Activated T-helper 1 cell treated with anti-CD3 and anti-CD28 coated beads, Interleukin-2, amount 50 U/mL, for 16 hours (primary cell): ENCODE data around the gene VEPH1.

Experiments used
- DNase-seq, 2 donors: peaks; one replicate each; pipeline ENCODE4 v3.0.0-alpha.2; 2020; ENCODE audit warnings: low read depth in 1 of 2, low spot score in 1 of 2

The VEPH1 gene

DNA sequence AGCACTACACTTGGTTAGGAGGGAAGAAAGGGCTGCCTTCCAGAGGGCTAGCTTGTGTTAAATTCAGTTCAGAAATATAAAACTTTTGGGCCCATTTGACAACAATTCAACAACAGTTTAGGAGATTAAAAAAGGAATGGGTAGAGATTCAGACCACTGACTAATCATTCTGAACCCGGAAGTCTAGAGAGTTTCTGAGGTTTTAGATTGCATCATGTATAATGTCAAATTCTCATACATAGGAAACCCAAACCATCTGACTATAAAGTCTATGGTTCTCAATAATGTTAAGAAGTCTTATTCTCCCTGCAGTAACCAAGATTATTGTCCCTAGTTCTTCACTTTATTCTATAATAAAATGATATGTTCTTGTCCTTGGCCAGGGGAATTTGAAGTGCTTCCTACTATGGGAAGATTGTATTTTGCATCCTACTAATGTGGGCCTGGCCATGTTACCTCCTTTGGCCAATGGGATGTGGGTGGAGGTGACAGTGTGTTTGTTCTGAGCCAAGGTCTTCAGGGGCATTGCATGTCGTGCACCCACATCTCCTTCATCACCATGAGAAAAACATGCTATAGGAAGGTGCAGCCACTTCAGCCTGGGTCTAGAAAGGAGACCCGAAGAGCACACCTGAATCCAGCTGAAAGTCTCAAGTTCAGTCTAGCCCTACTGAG is 276.9 kb downstream of the VEPH1 start:
- DNase-seq = no peak

DNA sequence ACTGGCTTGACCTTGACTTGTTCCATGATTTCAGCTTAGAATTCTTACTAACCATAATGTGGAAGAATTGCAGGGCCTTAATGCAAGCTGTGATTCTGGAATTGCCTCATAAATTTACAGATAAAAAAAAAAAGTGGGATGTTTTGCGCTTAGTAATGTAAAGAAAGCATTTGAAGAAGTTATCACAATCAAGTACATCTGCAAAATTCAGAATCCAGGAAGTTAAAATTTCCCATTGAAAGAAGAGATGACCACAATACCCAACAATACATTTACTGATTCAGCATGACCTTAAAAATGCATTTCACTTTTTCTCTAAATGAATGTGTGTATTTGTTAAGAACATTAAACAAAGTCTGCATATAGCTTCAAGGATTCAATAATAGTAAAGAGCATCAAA is 278.2 kb downstream of the VEPH1 start:
- no peak for DNase-seq

DNA sequence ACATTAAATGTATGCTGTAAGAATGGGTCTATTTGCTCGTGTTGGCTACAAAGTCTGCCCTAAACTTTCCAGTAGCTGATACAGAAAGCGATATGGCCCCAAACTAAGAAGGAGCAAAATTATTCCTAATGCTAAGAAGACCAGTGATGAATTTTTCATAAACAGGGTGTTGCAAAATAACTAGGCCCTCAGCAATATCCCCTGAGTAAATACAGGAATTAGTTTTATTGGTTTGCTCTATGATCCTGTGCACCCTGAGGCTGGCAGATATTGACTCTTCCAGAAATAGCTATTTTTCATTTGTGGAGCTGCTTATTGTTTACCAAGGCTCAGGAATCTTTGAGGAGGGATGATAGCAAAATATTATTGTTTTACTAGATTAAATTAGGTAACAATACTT is 282.3 kb downstream of the VEPH1 start:
- no peak for DNase-seq

DNA sequence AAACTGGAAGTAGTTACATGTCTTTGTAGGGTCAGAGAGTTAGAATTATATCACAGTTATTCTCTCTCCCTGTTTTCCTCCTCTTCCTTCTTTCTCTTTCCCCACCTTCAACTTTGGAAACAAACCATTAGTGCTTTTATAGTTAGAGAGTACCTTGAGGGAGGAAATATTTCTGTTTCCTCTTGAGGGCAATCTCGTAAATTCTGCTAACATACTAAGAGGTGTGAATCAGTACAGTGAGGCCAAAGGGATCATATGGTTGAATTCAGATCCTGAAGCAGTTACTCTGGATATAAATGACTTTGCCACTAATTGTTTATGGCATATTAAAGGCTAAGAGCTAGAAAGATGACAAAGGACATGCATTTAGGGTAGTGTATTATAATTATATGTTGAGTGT is 283.0 kb downstream of the VEPH1 start:
- DNase-seq = no peak

DNA sequence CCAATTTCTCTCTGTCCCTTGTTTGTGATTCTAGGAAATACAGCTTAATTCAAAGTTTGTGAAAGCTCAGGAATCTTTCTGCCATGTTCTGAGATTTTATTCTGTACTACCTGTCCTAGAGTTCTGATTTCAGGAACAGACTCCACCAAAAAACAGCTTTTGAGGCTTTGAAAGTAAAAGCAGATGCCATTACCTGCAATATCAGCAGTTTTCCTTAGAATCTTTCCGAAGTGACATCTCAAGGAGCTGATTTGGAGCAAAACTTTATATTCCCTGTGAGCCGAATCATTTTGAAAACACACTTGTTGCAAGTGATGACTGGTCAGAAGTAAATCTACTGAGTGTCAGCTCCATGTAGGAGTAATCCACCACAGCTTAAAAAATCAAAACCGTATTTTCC is 284.0 kb downstream of the VEPH1 start:
- DNase-seq = no peak
